HEK293T (cell line): ENCODE measurements around the gene PIGR.

Experiments used
- ARNT ChIP-seq: fragments of 450-650 bp; IDR thresholded peaks from 2 replicates; pipeline ENCODE4 v1.6.1; 2017; ENCODE audit warnings: mild to moderate bottlenecking
- BHLHE40 ChIP-seq: fragments of 450-650 bp; IDR thresholded peaks from 2 replicates; pipeline ENCODE4 v1.6.1; 2016; ENCODE audit warnings: mild to moderate bottlenecking, moderate library complexity, borderline replicate concordance
- ELF4 ChIP-seq: fragments of 450-650 bp; IDR thresholded peaks from 2 replicates; pipeline ENCODE4 v1.6.1; 2017; ENCODE audit warnings: antibody characterized with exemption
- FOXA1 ChIP-seq: fragments of 450-650 bp; IDR thresholded peaks from 2 replicates; pipeline ENCODE4 v1.6.1; 2016; ENCODE audit warnings: mild to moderate bottlenecking
- FOXM1 ChIP-seq: fragments of 450-650 bp; IDR thresholded peaks from 2 replicates; pipeline ENCODE4 v1.6.1; 2017; ENCODE audit warnings: mild to moderate bottlenecking, borderline replicate concordance
- HDGF ChIP-seq: fragments of 450-650 bp; IDR thresholded peaks from 2 replicates; pipeline ENCODE4 v1.6.1; 2017; ENCODE audit warnings: antibody characterized with exemption, borderline replicate concordance
- L3MBTL2 ChIP-seq: fragments of 450-650 bp; conservative IDR thresholded peaks from 2 replicates; pipeline ENCODE4 v1.6.1; 2016; ENCODE audit warnings: mild to moderate bottlenecking
- LEF1 ChIP-seq: fragments of 450-650 bp; IDR thresholded peaks from 2 replicates; pipeline ENCODE4 v1.6.1; 2017; ENCODE audit warnings: mild to moderate bottlenecking, borderline replicate concordance
- NFRKB ChIP-seq: fragments of 450-650 bp; IDR thresholded peaks from 2 replicates; pipeline ENCODE4 v1.6.1; 2016; ENCODE audit warnings: mild to moderate bottlenecking, moderate library complexity
- SP1 ChIP-seq: fragments of 450-650 bp; IDR thresholded peaks from 2 replicates; pipeline ENCODE4 v1.6.1; 2017
- SUZ12 ChIP-seq: fragments of 450-650 bp; IDR thresholded peaks from 2 replicates; pipeline ENCODE4 v1.6.1; 2016; ENCODE audit warnings: mild to moderate bottlenecking
- TARDBP ChIP-seq: fragments of 450-650 bp; IDR thresholded peaks from 2 replicates; pipeline ENCODE4 v1.6.1; 2016
- ZNF384 ChIP-seq: fragments of 450-650 bp; IDR thresholded peaks from 2 replicates; pipeline ENCODE4 v1.6.1; 2016

- TF ChIP-seq HDGF (no peak), FOXM1 (no peak), SUZ12 (no peak), FOXA1 (no peak), SP1 (no peak), ZNF384 (no peak), TARDBP (no peak), NFRKB (no peak), LEF1 (no peak), ELF4 (no peak), ARNT (no peak), BHLHE40 (no peak), L3MBTL2 (no peak)
Observed at GRCh38 chr1:206895837-206896242, 50.4 kb downstream of the PIGR start.
